GM21515 (cell line): Measurements from ENCODE around the gene SLC25A47.
A peak's percentile ranks its signal among the peaks of the same experiment; 100 is the strongest.
"Not testable (repeated sequence)": the region's sequence is repeated elsewhere in the genome, so short reads cannot be mapped to it uniquely, and the experiment has no call there.

Source experiments
- ATAC-seq: cut with Tn5 transposase; IDR thresholded peaks from one replicate; pipeline ENCODE4 v1.9.1; 2021; ENCODE audit not compliant: unreplicated experiment

The SLC25A47 gene, protein sequence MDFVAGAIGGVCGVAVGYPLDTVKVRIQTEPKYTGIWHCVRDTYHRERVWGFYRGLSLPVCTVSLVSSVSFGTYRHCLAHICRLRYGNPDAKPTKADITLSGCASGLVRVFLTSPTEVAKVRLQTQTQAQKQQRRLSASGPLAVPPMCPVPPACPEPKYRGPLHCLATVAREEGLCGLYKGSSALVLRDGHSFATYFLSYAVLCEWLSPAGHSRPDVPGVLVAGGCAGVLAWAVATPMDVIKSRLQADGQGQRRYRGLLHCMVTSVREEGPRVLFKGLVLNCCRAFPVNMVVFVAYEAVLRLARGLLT

DNA sequence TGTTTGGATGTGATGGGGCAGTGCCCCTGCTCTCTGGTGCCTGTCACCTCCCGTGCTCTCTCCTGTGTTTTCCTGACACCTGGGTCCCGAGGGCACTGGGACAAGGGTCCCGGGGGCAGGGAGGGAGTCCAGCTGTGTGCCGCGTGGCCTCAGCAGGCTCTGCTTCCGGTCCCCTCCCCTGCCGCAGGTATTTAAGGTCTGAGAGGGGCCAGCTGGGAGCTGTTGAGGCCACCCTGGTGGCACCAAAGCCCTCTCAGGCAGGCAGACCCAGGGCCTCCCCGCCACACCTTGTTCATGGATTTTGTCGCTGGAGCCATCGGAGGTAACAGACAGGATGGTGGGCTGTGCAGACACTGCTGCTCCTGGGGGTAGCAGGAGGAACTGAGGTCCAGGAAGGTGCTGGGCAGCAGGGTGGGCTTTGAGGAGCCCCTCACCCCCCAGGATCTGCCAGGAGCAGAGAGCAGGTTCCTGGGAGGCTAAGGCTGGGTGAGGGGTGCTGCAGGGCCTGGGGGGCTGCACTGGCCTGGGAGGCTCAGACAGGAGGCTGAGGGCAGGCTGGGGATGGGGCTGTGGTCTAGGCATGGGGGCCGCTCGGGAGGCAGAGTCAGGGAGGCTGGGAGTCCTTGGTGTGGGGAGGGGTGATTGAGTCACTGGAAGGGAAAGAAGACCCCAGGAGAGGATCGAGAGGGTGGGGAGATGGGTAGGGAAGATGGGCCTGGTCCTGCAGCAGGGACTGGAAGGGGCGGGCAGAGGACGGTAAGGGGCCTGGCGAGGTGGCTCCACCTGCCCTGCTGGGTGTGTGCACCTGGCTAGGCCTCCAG, at the start of gene SLC25A47:
Gene SLC25A47 (plus strand): TSS at position 219 of the 821 bp plus-strand sequence. CDS start 76 bp downstream, at position 295.
- no peak for ATAC-seq

DNA sequence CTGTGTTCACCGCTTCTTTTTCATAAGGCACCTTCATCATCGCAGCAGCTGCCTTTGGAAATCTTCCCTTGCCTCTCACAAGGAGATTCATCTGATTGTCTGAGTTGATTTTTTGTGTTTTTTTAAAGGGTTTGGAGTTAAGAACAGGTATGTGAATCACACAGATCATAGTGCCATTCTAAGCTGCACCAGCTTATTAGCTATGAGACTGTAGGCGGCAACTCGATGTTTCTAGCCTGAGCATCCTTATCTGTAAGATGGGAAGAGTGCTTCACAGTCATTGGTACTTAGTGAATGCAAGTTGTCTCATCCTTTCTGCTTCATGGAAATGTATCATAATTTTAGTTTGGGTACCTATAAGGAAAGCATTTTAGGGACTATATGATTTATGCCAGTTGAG, 48.9 kb upstream of the SLC25A47 start:
- ATAC-seq: no peak

DNA sequence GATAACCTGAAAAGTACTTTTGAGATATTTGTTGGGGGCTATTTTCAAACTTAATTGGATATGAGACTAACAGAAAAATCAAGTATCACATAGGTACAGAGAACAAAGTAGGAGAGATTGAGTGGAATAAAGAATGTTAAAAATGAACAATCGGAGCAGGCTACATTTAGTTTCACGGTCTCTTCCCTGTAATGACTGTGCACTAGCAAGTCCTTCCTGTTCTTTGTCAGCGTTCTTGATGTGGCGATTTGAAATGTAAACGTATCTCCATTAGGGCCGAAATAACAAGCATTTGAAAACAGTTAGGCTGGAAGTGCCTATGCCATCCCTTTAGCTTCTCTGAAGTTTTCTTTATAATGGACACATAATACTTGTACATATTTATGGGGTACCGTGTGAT, 47.9 kb upstream of the SLC25A47 start:
- ATAC-seq: no peak

DNA sequence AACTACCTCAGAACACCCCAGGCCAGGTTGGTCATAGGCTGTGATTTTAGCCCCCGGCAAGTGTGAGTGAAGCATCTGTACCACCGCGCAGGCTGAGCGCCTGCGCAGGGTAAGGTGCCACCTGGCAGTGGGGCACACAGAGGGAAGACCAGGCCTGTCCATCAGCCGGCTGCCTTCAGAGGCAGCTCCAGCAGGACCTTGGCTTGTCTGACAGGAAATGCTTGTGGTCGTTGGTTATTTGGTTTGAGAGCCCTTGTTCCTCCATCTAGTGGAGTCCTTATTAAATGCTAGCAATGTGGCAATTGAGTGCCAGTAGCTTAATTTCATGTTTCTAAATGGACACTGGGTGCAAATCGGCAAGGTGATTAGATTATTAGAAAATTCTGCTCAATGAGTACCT, 44.4 kb upstream of the SLC25A47 start:
- ATAC-seq: no peak

DNA sequence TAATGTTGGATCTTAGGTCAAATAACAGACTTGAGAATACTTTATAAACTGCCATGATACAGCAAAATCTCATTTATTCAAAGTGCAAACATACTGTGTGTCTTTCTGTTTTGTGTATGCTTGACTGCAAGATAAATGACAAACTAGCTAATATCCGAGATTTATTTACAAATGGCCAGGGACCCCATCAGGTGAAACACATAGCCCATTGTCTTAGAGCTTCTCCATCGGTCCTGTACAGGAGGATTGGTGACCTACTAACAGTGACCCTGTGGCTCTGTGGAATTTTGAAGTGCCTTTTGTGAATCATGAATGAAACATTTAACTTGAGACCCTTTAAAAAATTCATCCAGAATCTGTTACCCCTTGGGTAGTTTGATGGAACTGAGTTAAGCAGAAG, 44.0 kb upstream of the SLC25A47 start:
- no peak for ATAC-seq

DNA sequence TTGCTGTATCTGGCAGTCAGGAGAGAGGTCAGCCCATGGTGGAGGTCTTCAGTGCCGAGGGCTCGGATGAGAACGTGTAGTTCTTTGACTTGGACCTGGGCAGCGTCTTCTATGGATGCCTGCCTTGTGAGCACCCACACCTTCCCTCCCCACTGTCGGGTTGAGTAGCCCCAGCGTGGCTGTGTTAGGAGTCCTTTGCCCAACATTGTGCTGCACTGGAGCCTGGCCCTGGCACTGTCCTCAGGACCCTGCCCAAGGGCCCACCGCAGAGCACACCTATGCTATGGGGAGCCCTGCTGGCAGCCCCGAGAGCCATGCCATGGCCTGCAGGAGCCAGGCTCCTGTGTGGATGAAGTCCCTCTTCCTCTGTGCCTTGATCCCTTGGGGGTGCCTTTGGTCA, 43.6 kb upstream of the SLC25A47 start:
- no peak for ATAC-seq

DNA sequence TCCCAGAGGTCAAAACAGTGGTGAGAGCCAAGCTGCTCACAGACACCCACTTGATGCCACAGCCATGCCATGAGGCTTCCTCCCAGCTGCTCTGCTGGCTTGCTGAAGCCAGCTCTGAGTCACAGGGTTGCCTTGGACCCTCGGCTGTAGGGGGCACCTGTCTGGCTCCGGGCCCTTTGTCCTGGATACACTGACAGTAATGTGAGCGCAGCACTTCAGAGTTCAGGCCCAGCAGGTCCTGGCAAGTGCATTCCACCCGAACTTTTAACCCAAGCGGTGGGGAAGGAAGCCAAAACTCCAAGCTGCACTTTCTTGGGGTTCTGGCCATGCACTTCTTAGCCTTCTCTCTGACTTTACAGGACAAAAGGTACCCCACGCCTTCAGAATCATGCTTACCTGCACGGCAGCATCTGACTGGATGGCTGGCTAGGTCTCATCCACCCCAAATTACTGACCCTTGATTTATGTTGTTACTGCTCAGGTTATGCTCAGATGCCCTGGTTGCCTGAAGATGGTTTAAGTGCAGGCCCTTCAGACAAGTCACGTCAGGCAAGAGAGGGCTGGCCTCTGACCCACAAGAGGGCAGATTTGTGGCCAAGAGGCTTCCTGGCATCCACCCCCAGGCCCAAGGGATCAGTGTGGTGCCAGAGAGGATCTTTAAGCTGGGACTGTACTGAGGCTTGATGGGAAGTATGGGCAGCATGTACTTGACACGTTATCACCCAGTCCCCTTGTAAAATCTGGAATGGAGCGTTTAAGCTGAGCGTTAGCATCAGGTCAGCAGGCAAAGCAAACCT, 41.7 kb upstream of the SLC25A47 start:
- no peak for ATAC-seq

DNA sequence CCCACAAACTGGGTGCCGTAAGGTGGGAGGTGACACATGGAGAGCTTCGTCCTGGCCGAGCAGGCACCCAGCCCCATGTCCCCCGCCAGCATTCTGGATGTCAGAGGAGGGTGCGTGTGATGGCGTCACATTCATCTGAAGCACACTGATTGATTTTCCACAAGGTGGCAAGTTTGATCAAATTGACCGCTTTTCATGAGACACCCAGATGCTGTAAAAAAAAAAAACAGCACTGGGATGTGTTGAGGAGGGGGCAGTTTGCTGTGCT, 41.1 kb upstream of the SLC25A47 start:
- no peak for ATAC-seq

DNA sequence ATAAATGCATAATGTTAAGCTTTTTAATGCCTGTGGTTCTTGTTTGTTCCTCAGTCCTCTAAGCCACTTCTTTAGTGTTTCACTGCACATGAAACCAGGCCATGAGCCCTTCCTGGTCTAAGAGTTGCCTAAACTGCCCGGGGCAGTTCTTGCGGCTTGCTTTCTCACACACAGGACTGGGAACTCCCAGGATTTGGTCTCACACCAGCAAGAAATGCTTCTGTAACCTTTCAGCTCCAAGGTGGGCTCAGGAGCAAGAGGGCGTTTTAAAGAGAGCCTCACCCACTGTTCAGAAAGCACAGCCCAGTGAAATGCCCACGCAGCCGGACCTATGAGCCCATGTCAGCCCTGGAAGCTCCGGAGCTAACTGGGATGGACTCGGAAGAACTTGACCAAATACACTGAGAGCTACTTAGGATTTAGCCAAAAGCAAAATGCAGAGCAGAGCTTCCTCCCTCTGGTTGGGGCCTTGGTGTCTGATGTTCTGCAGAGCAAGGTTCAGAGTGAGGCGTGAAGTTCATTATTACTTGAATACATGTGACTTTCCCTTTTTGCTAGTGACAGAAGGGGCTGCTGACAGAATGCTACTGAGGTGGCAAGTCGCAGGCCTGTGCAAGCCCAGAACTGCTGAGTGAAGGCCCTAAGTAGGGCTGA, 40.2 kb upstream of the SLC25A47 start:
- ATAC-seq: no peak

DNA sequence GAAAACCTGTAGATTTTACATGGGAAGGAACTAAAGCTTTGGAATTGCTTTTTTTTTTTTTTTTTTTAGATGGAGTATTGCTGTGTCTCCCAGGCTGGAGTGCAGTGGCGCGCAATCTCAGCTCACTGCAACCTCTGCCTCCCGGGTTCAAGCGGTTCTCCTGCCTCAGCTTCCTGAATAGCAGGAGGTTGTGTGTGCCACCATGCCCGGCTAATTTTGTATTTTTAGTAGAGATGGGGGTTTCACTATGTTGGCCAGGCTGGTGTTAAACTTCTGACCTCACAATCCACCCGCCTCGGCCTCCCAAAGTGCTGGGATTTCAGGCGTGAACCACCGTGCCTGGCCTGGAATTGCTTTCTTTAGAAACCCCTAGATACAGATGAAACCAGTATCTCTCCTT, 39.7 kb upstream of the SLC25A47 start:
- ATAC-seq: not testable (repeated sequence)

DNA sequence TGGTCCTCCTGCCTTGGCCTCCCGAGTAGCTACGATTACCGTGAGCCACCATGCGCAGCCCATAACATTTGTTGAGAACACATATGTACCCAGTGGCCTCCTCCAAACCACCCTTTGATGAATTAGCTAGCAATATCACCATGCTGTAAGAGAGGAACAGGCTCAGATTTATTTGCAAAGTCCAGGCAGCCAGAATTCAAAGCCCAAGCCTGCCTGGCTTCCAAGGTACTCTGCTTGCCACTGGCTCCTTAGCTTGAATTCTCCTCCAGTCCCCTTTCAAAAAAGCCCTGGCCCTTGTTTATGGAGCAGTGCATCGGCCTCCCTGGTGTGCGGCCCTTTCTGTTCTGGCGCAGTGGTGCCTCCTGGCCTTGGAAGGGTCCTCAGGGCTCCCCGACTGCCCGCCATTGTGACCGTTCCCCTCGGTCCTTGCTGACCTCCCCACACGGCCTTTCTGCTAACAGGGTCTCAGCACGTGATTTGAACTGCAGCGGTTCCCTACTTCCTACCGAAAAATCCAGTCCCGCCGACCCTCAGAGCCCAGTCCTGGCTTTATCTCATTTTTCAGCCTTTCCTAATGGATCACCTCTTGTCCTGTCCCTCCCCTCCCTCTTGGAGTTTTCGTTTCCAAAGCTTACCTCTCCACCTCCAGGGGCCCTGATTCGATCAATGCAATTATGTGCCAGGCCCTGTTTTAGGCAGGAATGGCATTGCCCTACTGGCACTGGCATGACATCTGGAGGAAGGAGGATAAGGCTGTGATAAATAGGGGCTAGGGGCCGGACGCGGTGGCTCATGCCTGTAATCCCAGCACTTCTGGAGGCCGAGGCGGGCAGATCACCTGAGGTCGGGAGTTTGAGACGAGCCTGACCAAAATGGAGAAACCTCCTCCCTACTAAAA, 38.9 kb upstream of the SLC25A47 start:
- ATAC-seq: no peak

DNA sequence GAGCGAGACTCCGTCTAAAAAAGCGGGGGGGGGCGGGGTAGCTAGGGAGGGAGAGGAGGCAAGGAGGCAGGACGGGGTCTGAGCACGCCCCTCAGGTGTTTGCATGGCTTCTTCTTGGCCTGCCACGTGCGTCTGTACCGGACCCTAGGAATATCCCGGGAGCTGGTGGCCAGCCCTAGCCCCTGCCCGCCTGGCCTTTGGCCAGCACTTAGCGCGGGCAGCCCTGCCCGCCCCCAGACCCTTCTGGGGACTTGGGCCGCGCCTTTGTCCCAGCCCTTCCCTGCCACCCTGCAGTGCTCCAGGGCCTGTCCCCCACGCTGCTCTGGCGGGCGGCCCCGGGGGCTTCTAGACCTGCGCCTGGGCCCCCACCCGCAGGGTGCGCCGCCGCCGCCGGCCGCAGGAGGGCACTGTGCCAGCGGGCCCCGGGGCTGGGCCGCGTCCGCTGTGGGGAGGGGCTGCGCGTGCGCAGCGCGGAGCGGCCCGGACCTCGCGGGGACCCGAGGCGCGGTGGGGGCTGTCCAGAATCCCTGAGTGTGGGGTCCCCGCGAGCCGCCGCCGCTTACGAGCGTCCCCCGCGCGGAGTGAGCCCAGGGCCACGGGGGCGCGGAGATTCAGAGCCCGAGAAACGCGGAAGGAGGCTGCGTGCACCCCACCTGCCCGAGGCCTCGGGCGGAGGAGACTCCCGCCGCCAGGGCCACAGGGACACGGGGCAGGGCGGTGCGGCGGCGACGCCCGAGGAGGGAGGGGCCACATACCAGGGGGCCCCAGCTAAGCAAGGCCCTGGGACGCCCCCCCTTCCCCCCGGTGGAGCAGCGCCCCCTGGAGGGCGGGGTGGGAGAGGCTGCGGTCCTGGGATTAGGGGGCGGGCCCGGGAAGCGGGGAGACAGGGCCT, 37.9 kb upstream of the SLC25A47 start:
- ATAC-seq: peak; percentile 90

DNA sequence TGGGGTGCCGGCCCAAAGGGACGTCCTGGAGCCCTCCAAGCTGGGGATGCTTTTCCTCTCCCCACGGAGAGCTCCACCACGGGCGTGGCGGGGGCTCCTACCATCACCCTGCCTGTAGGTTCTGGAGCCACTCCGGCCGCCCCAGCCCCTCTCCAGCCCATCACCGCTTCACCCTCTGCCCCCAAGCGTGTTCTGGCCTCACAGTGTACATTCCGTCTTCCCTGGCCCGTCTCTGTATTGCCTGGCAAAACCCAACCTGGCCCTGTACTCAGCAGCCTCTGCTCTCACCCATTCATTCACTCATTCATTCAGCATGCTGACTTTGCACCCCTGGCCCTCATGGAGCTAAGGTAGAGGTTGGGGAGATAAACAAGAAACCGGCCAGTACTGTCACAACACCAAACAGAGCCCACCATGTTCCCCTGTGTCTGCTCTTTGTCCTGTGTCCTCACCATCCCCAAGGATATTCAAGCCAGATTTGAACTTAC, 37.2 kb upstream of the SLC25A47 start:
- ATAC-seq: no peak

DNA sequence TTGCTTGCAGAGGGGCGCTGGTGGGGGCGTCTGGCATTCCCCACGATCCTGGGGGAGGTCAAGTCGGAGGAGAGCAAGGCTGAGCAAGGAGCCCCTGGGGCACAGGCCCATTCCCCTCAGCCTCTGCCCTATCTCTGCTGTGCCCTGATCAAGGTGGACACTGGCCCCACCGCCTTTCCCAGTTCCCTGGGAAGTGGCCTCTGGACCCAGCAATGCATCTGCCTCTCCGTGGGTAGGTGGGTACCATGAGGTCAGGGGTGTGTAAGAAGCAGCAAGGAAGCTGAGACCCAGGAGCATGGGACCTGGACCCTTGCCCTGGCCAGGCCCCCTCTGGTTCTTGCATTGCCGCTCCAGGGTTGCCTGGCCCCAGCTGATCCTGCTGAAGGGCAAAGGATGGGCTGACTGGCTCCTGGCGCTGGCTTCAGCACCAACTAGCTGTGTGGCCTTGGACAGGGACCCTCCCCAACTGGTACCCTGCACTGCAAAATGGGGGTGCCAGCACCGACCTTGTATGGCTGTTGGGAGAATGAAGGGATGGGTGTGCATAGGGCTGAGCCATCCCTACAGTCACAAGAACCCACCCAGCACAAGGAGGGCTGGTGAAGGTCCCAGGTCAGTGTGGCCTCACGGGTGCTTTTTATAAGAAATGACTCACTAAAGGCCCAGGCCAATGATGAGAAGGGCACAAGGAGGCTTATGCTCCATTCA, 36.5 kb upstream of the SLC25A47 start:
- ATAC-seq: no peak

DNA sequence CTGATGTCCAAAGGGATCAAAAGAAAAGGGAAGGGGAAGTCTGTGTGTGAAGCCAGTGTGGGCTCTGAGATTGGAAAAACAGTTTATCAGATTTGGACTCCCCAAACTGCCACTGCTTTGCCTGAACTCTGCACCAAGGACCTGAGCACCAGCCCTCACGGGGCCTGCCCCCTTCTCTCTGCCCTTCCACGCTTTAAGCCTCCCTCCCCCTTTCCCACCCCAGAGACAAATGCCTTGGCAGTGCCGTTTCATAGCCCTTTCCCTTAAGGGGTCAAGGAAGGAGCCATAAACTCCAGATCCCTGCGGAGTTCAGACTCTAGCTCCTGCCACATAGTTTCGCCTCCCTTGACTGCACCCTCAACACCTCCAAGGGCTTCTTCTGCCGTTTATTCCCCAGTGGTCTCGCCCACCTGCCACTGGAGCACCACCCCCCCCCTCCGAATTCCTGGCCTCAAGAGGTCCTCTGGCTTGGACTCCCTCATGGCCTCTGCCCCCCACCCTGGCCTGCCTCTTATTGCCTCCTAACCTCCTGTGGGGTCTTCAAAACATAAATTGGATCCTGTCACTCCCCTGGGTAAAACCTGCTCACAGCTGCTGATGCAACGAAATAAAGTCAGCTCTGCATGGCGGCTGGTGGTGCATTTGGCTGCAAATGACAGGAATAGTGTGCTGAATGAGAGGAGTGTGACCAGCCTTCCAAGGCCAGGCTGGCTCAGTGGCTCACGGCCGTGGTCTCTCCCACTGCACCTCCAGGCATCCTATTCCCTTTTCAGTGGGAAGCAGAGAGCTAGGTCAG, 35.7 kb upstream of the SLC25A47 start:
- ATAC-seq: no peak

DNA sequence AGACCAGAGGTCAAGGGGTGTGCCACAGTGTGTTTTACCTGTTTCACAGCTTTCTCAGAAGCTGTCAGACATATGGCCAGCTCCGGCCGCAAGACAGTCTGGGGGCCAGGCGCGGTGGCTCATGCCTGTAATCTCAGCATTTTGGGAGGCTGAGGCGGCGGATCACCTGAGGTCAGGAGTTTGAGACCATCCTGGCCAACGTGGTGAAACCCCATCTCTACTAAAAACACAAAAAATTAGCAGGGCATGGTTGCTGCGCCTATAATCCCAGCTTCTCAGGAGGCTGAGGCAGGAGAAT, 35.2 kb upstream of the SLC25A47 start:
- ATAC-seq: not testable (repeated sequence)

DNA sequence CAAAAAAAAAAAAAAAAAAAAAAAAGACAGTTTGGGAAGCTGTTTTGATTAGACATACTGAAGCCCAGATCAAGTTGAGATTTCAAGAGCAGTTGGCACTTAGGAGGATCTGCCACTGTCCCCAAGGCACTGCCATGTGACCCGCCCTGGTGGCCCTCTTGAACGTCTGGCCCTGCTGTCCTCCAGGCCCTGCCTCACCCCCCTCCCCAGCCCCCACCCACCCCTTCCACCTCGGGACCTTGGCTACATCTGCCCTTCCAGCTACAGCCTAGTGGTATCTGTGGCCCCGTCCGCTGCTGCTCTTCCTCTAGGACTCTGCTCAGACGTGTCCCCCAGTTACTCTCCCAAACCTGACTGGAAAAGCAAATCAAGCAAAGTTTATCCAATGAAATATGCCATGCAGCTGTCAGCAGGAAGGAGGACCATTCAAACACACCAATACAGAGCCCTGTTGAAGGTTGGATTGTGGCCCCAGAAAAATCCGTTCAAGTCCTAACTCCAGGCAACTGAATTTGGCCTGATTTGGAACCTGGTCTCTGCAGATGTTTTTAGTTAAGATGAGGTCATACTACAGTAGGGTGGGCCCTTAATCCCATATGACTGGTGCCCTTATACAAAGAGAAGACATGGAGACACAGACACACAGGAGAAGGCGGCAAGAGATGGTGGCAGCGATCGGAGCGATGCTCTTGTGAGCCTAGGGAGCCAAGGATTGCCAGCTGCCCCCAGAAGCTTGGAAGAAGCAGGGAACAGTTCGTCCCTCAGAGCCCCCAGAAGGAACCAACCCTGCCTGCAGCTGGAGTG, 34.6 kb upstream of the SLC25A47 start:
- no peak for ATAC-seq
